GM12878 (cell line): ENCODE measurements around the gene ZNF816. TPM values are rescaled to one million over a fixed set of nuclear protein-coding genes. Genes with fewer than 3 reads are reported as not detected.

Experiments used
- ATAC-seq: fragments of 200-7000 bp; cut with Tn5 transposase; 3 replicates; pipeline ENCODE4 v1.9.1; 2020; ENCODE audit warnings: mild to moderate bottlenecking, moderate library complexity
- BruUV-seq: library from RNA; stranded (reverse); fragments of 400-500 nt; replicated peaks from 2 replicates; lab custom pipeline; 2021; lab: Mats Ljungman, UMichigan
- CTCF ChIA-PET: fragments of 300-600 bp; sonication (Branson Sonifier 250); formaldehyde crosslinking; extraction: SDS; loops from one replicate; lab custom pipeline; 2021; ENCODE audit warnings: inconsistent platforms; lab: Yijun Ruan, JAX
- POLR2A ChIA-PET: fragments of 350-600 bp; formaldehyde crosslinking; extraction: SDS; loops from one replicate; lab custom pipeline; 2021; ENCODE audit warnings: inconsistent platforms; lab: Charles Lee
- RAD21 ChIA-PET: fragments of 300-600 bp; sonication (Branson Sonifier 250); formaldehyde crosslinking; loops from one replicate; lab custom pipeline; 2023; ENCODE audit warnings: antibody characterized with exemption; ENCODE audit not compliant: unreplicated experiment; lab: Charles Lee
- SMC1A ChIA-PET: fragments of 300-600 bp; sonication (Branson Sonifier 250); formaldehyde crosslinking; loops from one replicate; lab custom pipeline; 2023; ENCODE audit not compliant: unreplicated experiment, uncharacterized antibody; lab: Charles Lee
- DNase-seq: peaks from one replicate; pipeline ENCODE4 v3.0.0-alpha.2; 2011; ENCODE audit warnings: low read depth, low spot score
- FAIRE-seq: peaks from 3 replicates; lab custom pipeline; 2011; peaks lifted over from hg19 to GRCh38; lab: Jason Lieb, UNC
- H2AFZ ChIP-seq: 2 replicates; pipeline ENCODE4 v1.6.0; 2011; ENCODE audit warnings: low read depth, low read length, control low read depth; ENCODE audit not compliant: control insufficient read depth
- H3K27ac ChIP-seq: 2 replicates; pipeline ENCODE4 v1.5.1; 2011; ENCODE audit warnings: control low read depth; ENCODE audit not compliant: control insufficient read depth, insufficient read depth
- H3K27me3 ChIP-seq, 2 experiments: replicated peaks in 1 of 2; 2 replicates each; pipeline versions ENCODE4 v1.6.0 to v1.6.1; 2011; ENCODE audit warnings: low read length in 1 of 2; ENCODE audit not compliant: control insufficient read depth in 2 of 2, insufficient read depth in 2 of 2
- H3K36me3 ChIP-seq, 2 experiments: 2 replicates each; pipeline ENCODE4 v1.5.1; 2011; ENCODE audit warnings: low read length in 1 of 2; ENCODE audit not compliant: control insufficient read depth in 2 of 2, insufficient read depth in 2 of 2
- H3K4me1 ChIP-seq: 2 replicates; pipeline ENCODE4 v1.6.1; 2011; ENCODE audit warnings: mild to moderate bottlenecking, low read length, moderate library complexity, mixed read lengths; ENCODE audit not compliant: control insufficient read depth, insufficient read depth
- H3K4me2 ChIP-seq: 2 replicates; pipeline ENCODE4 v1.6.0; 2011; ENCODE audit warnings: control low read depth; ENCODE audit not compliant: control insufficient read depth, insufficient read depth
- H3K4me3 ChIP-seq: fragments of 200-600 bp; sonication (generic); 2 replicates; pipeline ENCODE4 v1.5.1; 2016
- H3K79me2 ChIP-seq: 2 replicates; pipeline ENCODE4 v1.6.0; 2011; ENCODE audit warnings: low read length; ENCODE audit not compliant: control insufficient read depth, insufficient read depth
- H3K9ac ChIP-seq: 2 replicates; pipeline ENCODE4 v1.8.0; 2011; ENCODE audit warnings: low read length, control low read depth, mixed read lengths; ENCODE audit not compliant: control insufficient read depth, insufficient read depth
- H3K9me3 ChIP-seq: replicated peaks from 3 replicates; pipeline ENCODE4 v1.5.1; 2011; ENCODE audit warnings: mild to moderate bottlenecking, low read length; ENCODE audit not compliant: control insufficient read depth, insufficient read depth
- H4K20me1 ChIP-seq: 2 replicates; pipeline ENCODE4 v1.6.0; 2011; ENCODE audit not compliant: control insufficient read depth, insufficient read depth
- BMI1 ChIP-seq: fragments of 450-650 bp; IDR thresholded peaks from 2 replicates; pipeline ENCODE4 v1.6.1; 2016; ENCODE audit warnings: mild to moderate bottlenecking, moderate library complexity, borderline replicate concordance
- GABPA ChIP-seq: IDR thresholded peaks from 2 replicates; pipeline ENCODE4 v1.6.1; 2014; ENCODE audit warnings: antibody characterized with exemption, low read depth, mild to moderate bottlenecking, inconsistent platforms
- GATAD2B ChIP-seq: fragments of 450-650 bp; conservative IDR thresholded peaks from 2 replicates; pipeline ENCODE4 v1.6.1; 2017; ENCODE audit warnings: low read depth, mild to moderate bottlenecking, moderate library complexity
- IKZF2 ChIP-seq, 2 experiments: fragments of 450-650 bp; IDR thresholded peaks; 2 replicates each; pipeline ENCODE4 v1.6.1; 2017; ENCODE audit warnings: mild to moderate bottlenecking in 2 of 2, moderate library complexity in 2 of 2
- NFIC ChIP-seq: IDR thresholded peaks from 2 replicates; pipeline ENCODE4 v1.6.1; 2012; ENCODE audit warnings: low read depth, mild to moderate bottlenecking, inconsistent platforms, low read length, moderate library complexity
- PAX8 ChIP-seq: fragments of 450-650 bp; IDR thresholded peaks from 2 replicates; pipeline ENCODE4 v1.6.1; 2017; ENCODE audit warnings: mild to moderate bottlenecking, moderate library complexity
- TCF7 ChIP-seq: IDR thresholded peaks from 2 replicates; pipeline ENCODE4 v1.6.1; 2014; ENCODE audit warnings: antibody characterized with exemption, borderline replicate concordance
- ZNF274 ChIP-seq: IDR thresholded peaks from one replicate; pipeline ENCODE4 v1.8.0; 2011; ENCODE audit not compliant: insufficient read length, insufficient read depth
- WGBS: methylation state at CpG from one replicate; pipeline ENCODE4 v1.1.6; 2016; ENCODE audit warnings: low lambda C conversion rate; ENCODE audit not compliant: insufficient replicate concordance, insufficient coverage; ENCODE audit errors: missing lambda C conversion rate; 5-methylcytosine and 5-hydroxymethylcytosine counted together
- in situ Hi-C: fragments of 300-500 bp; cut with MboI; formaldehyde crosslinking; loops from 9 replicates; pipeline ENCODE4 v1.14.3; 2018; ENCODE audit warnings: mixed read lengths
- intact Hi-C: fragments of 100-400 bp; cut with micrococcal nuclease; formaldehyde crosslinking; loops from one replicate; pipeline ENCODE4 v1.14.2; 2022; ENCODE audit not compliant: unreplicated experiment
- polyA plus RNA-seq, 11 experiments: library from polyadenylated mRNA; depleted of rRNA in 4 of 11; unstranded in 6 of 11; stranded (reverse) in 5 of 11; fragments of >200 nt; fragmentation: Nextera tagmentation in 4 of 11; fragmentation: Illumina TruSeq in 1 of 11; extraction: Ambion mirVana in 4 of 11; extraction: Trizol in 1 of 11; gene quantifications; 1 replicate in 1 of 11; 2 replicates in 10 of 11; pipeline versions ENCODE4 v1.2.1 to v1.2.3, GENCODE V29; 2011 to 2016; ENCODE audit warnings: inconsistent platforms in 2 of 11, missing spikeins in 2 of 11, low read depth in 1 of 11
- total RNA-seq, 4 experiments: library from RNA; depleted of rRNA in 3 of 4; stranded (reverse); fragments of >200 nt in 3 of 4; fragmentation: Illumina TruSeq in 1 of 4; extraction: Trizol in 1 of 4; gene quantifications; 2 replicates each; pipeline versions ENCODE4 v1.2.1 to v1.2.3, GENCODE V29; 2013 to 2021
- TF ChIP-seq, protein P1 (sequence below): fragments of 450-650 bp; IDR thresholded peaks from 2 replicates; pipeline ENCODE4 v1.6.1; 2018; ENCODE audit warnings: borderline replicate concordance, mild to moderate bottlenecking; ENCODE audit not compliant: partially characterized antibody
- TF ChIP-seq, protein P2 (sequence below): fragments of 450-650 bp; IDR thresholded peaks from 2 replicates; pipeline ENCODE4 v1.6.1; 2016; ENCODE audit warnings: mild to moderate bottlenecking, moderate library complexity, borderline replicate concordance
- TF ChIP-seq, protein P3 (sequence below): IDR thresholded peaks from 2 replicates; pipeline ENCODE4 v1.6.1; 2012; ENCODE audit warnings: low read depth, low read length, improper control_type of control experiment
- TF ChIP-seq, protein P4 (sequence below): fragments of 450-650 bp; IDR thresholded peaks from 2 replicates; pipeline ENCODE4 v1.6.1; 2017; ENCODE audit warnings: antibody characterized with exemption, mild to moderate bottlenecking, moderate library complexity

ZNF816 gene
- total and polyA plus RNA-seq, 10 of the 15 experiments (the other 5 are each of a cell fraction or from before 2014, with no cell fraction given): 4.0 to 15.6 (median 7.5) TPM

DNA sequence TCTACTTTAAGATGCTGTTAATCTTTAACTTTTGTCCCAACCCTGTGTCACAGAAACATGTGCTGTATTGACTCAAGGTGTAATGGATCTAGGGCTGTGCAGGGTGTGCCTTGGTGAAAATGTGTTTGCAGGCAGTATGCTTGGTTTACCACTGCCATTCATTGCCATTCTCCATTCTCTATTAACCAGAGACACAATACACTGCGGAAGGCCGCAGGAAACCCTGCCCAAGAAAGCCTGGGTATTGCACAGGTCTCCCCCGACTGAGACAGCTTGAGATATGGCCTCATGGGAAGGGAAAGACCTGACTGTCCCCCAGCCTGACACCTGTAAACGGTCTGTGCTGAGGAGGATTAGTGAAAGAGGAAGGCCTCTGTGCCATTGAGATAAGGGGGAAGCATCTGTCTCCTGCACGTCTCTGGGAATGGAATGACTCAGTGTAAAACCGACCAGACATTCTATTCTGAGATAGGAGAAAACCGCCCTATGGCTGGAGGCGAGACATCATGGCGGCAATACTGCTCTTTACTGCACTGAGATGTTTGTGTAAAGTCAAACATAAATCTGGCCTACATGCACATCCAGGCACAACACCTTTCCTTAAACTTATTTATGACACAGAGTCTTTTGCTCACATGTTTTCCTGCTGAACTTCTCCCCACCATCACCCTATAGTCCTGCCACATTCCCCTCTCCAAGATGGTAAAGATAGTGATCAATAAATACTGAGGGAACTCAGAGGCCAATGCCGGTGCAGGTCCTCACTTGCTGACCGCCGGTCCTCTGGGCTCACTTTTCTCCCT is 26.3 kb downstream of the ZNF816 start:
- ChIA-PET POLR2A (interaction anchor here (0.5 to 0.6 kb wide), 2 partner anchors 334 to 394 kb away, joined by 3 read pairs; no protein-coding TSS in a partner anchor), RAD21 (no interaction called here)
- no peak for TF ChIP-seq ZNF274
- TF ChIP-seq GATAD2B: 0 out of 2 replicates have a peak, but pooled peaks have one; percentile 45
- TF ChIP-seq, protein P1, sequence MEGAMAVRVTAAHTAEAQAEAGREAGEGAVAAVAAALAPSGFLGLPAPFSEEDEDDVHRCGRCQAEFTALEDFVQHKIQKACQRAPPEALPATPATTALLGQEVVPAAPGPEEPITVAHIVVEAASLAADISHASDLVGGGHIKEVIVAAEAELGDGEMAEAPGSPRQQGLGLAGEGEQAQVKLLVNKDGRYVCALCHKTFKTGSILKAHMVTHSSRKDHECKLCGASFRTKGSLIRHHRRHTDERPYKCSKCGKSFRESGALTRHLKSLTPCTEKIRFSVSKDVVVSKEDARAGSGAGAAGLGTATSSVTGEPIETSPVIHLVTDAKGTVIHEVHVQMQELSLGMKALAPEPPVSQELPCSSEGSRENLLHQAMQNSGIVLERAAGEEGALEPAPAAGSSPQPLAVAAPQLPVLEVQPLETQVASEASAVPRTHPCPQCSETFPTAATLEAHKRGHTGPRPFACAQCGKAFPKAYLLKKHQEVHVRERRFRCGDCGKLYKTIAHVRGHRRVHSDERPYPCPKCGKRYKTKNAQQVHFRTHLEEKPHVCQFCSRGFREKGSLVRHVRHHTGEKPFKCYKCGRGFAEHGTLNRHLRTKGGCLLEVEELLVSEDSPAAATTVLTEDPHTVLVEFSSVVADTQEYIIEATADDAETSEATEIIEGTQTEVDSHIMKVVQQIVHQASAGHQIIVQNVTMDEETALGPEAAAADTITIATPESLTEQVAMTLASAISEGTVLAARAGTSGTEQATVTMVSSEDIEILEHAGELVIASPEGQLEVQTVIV: no peak
- no peak for TF ChIP-seq GABPA
- TF ChIP-seq IKZF2 (IDR thresholded peaks at IDR 0.05): peak; percentile 66 to 74; a peak in 2 of 4 replicates
- TF ChIP-seq BMI1: no peak
- no peak for TF ChIP-seq TCF7
- TF ChIP-seq, protein P2, sequence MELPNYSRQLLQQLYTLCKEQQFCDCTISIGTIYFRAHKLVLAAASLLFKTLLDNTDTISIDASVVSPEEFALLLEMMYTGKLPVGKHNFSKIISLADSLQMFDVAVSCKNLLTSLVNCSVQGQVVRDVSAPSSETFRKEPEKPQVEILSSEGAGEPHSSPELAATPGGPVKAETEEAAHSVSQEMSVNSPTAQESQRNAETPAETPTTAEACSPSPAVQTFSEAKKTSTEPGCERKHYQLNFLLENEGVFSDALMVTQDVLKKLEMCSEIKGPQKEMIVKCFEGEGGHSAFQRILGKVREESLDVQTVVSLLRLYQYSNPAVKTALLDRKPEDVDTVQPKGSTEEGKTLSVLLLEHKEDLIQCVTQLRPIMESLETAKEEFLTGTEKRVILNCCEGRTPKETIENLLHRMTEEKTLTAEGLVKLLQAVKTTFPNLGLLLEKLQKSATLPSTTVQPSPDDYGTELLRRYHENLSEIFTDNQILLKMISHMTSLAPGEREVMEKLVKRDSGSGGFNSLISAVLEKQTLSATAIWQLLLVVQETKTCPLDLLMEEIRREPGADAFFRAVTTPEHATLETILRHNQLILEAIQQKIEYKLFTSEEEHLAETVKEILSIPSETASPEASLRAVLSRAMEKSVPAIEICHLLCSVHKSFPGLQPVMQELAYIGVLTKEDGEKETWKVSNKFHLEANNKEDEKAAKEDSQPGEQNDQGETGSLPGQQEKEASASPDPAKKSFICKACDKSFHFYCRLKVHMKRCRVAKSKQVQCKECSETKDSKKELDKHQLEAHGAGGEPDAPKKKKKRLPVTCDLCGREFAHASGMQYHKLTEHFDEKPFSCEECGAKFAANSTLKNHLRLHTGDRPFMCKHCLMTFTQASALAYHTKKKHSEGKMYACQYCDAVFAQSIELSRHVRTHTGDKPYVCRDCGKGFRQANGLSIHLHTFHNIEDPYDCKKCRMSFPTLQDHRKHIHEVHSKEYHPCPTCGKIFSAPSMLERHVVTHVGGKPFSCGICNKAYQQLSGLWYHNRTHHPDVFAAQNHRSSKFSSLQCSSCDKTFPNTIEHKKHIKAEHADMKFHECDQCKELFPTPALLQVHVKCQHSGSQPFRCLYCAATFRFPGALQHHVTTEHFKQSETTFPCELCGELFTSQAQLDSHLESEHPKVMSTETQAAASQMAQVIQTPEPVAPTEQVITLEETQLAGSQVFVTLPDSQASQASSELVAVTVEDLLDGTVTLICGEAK: no peak
- TF ChIP-seq NFIC: peak; percentile 47; the same call in 1 of the 2 replicates
- TF ChIP-seq, protein P3, sequence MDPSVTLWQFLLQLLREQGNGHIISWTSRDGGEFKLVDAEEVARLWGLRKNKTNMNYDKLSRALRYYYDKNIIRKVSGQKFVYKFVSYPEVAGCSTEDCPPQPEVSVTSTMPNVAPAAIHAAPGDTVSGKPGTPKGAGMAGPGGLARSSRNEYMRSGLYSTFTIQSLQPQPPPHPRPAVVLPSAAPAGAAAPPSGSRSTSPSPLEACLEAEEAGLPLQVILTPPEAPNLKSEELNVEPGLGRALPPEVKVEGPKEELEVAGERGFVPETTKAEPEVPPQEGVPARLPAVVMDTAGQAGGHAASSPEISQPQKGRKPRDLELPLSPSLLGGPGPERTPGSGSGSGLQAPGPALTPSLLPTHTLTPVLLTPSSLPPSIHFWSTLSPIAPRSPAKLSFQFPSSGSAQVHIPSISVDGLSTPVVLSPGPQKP: no peak
- TF ChIP-seq PAX8: no peak
- TF ChIP-seq, protein P4, sequence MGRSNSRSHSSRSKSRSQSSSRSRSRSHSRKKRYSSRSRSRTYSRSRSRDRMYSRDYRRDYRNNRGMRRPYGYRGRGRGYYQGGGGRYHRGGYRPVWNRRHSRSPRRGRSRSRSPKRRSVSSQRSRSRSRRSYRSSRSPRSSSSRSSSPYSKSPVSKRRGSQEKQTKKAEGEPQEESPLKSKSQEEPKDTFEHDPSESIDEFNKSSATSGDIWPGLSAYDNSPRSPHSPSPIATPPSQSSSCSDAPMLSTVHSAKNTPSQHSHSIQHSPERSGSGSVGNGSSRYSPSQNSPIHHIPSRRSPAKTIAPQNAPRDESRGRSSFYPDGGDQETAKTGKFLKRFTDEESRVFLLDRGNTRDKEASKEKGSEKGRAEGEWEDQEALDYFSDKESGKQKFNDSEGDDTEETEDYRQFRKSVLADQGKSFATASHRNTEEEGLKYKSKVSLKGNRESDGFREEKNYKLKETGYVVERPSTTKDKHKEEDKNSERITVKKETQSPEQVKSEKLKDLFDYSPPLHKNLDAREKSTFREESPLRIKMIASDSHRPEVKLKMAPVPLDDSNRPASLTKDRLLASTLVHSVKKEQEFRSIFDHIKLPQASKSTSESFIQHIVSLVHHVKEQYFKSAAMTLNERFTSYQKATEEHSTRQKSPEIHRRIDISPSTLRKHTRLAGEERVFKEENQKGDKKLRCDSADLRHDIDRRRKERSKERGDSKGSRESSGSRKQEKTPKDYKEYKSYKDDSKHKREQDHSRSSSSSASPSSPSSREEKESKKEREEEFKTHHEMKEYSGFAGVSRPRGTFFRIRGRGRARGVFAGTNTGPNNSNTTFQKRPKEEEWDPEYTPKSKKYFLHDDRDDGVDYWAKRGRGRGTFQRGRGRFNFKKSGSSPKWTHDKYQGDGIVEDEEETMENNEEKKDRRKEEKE: no peak

More for the DNA sequence above, 26.3 kb downstream of the ZNF816 start:
- Histone ChIP-seq H3K36me3 (peaks cover 0 to 3% of the 10 kb centered on the region in 2 experiments; a peak in 1 of 4 replicates), H3K9me3 (peaks cover 11% of the 10 kb centered on the region), H3K4me3 (no peak overlapping the region), H3K4me1 (peaks cover 6% of the 10 kb centered on the region), H3K27ac (no peak overlapping the region), H3K4me2 (peak overlapping the region; percentile 49; the same call in 1 of the 2 replicates), H2AFZ (no peak overlapping the region), H3K9ac (no peak overlapping the region), H3K79me2 (no peaks in the 10 kb centered on the region; the same call in 1 of the 2 replicates), H3K27me3 (no peaks in the 10 kb centered on the region), H4K20me1 (no peaks in the 10 kb centered on the region)
- intact Hi-C loops (no loop called here), in situ Hi-C loops (no loop called here)
- WGBS: 45% methylated on average over 12 of the region's 12 CpGs
- BruUV-seq: no TSS peak
- CTCF ChIA-PET: no interaction called here
- FAIRE-seq (peak; percentile 75), DNase-seq (peak; percentile 36), ATAC-seq (peak; percentile 64)
- SMC1A ChIA-PET: no interaction called here
